SIG-M5 (cell line): ENCODE results near the gene URB2.
"Not testable (repeated sequence)": the region's sequence is repeated elsewhere in the genome, so short reads cannot be mapped to it uniquely, and the experiment has no call there.

Experiments used
- DNase-seq: peaks from one replicate; lab custom pipeline; 2025; lab: John Stamatoyannopoulos, UW

URB2 gene

GRCh38 chr1:229614701-229615100, 11.3 kb upstream of the URB2 start:
- DNase-seq: no peak

DNA sequence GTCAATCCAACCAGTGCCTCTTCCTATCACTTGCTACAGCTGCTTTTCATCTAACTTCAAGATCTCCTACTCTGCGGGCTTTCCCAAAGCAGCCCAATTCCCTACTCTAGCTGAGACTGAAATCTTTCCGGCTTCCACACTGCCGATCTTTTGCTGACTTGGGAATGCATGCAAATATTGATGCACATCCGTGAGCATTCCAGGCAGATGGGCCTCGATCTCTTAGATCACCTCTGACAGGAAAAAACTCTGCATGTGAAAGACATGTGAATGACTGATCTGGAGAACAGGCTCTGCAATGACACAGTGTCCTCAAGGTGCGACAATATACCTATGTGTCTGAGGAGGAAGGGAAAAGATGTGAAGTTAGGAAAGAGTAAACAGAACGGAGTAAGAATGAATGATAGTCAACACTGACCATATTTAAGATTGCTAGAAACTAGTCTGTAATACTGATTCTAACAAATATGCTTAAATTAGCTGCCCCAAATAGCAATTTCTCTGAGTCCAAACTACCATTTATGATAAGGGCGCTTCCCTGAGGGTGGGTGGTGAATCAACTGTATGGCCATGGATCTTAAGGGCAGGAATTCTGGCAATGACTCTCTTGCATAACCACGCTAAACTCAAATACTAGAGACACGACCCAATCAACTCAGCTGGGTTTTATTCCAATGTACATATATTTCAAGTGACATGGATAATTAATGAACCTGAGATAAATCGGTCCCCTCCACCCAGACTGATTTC, 8.5 kb upstream of the URB2 start:
- DNase-seq: no peak

GRCh38 chr1:229619002-229619401, 7.0 kb upstream of the URB2 start:
- DNase-seq: no peak

GRCh38 chr1:229619614-229620013, 6.4 kb upstream of the URB2 start:
- no peak for DNase-seq

DNA sequence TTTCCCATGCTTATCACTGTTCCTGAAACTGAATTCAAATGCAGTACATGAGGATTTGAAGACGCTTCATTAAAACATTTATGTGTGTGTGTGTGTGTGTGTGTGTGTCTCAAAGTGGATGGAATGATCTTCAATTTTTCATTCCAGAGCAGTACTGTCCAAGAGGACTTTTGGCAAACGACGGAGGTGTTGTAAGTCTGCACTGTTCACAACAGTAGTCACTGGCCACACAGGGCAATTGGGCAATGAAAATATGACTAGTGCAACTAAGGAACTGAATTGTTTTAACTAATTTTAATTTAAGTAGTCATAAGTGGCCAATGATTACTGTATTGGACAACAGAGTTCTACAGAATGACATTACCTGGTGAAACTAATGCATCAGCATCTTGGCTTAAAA, 5.2 kb upstream of the URB2 start:
- no peak for DNase-seq

- no peak for DNase-seq
Observed at GRCh38 chr1:229621663-229622062, 4.4 kb upstream of the URB2 start.

GRCh38 chr1:229622641-229623120, 3.4 kb upstream of the URB2 start:
- not testable (repeated sequence) for DNase-seq

GRCh38 chr1:229623225-229623624, 2.8 kb upstream of the URB2 start:
- DNase-seq: no peak

DNA sequence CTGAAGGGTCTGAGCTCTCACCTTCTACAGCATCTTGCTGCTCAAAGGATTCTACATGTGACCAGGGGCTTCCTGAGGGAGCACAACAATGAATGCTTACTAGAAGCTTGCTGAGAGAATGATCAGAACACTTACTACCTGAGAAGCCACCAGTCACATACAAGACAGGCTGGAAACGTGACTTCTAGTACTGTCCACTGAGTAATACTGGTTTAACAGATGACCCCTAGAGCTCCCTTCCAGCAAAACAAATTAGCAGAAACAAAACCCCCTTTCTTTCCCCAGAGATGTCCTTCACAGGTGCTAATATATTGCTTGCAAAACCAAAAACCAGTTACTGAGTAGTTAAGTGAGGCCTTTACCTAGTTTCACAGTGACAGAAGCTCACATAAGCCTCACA, 2.2 kb upstream of the URB2 start:
- no peak for DNase-seq

DNA sequence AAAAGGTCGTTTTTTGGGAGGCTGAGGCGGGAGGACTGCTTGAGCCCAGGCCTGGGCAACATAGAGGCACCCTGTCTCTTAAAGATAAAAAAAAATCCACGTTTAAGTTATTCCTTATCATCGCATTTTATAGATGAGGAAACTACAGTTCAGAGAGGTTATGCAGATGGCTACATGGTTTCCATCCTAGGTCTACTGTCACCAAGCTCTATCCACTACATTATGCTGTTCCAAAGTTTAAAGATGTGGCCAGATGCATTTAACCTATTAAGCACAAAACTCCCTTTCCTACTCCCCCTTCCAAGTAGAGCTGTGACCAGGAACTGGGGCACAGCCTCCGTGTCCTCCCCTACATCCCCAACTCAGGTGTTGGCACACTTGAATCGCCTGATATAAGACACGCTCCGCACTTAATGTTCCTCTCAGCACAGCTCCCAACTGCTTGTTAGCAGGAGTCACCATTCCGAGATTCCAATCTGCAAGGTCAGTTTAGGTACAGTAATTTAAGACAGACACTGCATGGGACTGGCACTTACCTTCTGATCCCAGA, 1.5 kb upstream of the URB2 start:
- no peak for DNase-seq

GRCh38 chr1:229625071-229625914, 754 bp upstream of the URB2 start:
- DNase-seq: peak; percentile 60

GRCh38 chr1:229627003-229627402, 956 bp downstream of the URB2 start:
- DNase-seq: no peak

DNA sequence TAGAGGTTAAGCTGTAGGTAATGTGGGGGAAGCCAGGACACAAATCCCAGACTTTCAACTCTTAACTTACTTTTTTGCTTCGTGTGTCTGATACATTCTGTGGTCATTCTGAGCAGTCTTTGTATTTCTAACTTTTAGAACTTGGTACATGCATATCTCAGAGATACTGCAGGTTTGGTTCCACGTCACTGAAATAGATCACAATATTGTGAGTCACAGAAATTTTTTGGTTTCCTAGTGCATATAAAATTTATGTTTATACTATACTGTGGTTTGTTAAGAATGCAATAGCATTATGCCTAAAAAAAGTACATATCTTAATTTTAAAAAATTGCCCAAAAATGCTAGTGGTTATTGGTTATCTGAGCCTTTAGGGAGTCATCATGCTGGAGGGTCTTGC, 3.2 kb downstream of the URB2 start:
- no peak for DNase-seq

GRCh38 chr1:229631148-229631547, 5.1 kb downstream of the URB2 start:
- DNase-seq: no peak

- no peak for DNase-seq
Observed at GRCh38 chr1:229631966-229632365, 5.9 kb downstream of the URB2 start.

DNA sequence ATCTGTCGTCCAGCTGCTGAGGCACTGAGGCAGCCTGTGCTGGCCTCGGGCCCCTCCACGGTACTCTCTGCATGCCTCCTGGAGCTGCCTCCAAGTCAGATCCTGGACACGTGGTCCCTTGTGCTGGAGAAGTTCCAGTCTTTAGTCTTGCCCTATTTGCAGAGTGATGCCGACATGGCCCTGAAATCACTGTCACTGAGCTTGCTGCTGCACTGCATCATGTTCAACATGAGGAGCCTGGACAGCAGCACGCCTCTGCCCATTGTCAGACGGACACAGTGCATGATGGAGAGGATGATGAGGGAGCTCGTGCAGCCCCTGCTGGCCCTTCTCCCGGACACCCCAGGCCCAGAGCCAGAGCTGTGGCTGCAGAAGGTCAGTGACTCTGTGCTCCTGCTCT, 10.0 kb downstream of the URB2 start:
- DNase-seq: no peak

- DNase-seq: no peak
Observed at GRCh38 chr1:229637746-229638145, 11.7 kb downstream of the URB2 start.

- DNase-seq: no peak
Observed at GRCh38 chr1:229640455-229640854, 14.4 kb downstream of the URB2 start.

- DNase-seq: no peak
Observed at GRCh38 chr1:229641306-229641705, 15.3 kb downstream of the URB2 start.

GRCh38 chr1:229642376-229642775, 16.3 kb downstream of the URB2 start:
- DNase-seq: no peak

DNA sequence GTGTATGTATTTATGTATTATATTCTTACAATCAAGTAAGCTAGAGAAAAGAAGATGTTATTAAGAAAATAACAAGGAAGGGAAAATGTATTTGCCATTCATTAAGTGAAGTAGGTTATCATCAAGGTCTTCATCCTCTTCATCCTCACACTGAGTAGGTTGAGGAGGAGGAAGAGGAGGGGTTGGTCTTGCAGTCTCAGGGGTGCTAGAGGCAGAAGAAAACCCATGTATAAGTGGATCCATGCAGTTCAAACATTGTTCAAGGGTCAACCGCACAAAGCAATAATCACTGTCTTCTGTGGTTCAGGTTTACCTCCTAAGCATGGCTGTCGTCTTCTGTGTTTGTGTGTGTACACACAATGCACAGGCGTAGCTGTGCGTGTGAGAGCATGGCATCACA, 16.9 kb downstream of the URB2 start:
- no peak for DNase-seq

GRCh38 chr1:229643996-229644745, 18.1 kb downstream of the URB2 start:
- DNase-seq: no peak
